Endothelial cell of coronary artery (primary cell): Measurements from ENCODE around the gene SAMD11. TPM values are rescaled to one million over a fixed set of nuclear protein-coding genes. Genes with fewer than 3 reads are reported as not detected.

Experiments used
- total RNA-seq: library from RNA; depleted of rRNA; stranded (reverse); fragments of >200 nt; gene quantifications from 2 replicates; pipeline ENCODE4 v1.2.3, GENCODE V29; 2014

SAMD11 gene, protein sequence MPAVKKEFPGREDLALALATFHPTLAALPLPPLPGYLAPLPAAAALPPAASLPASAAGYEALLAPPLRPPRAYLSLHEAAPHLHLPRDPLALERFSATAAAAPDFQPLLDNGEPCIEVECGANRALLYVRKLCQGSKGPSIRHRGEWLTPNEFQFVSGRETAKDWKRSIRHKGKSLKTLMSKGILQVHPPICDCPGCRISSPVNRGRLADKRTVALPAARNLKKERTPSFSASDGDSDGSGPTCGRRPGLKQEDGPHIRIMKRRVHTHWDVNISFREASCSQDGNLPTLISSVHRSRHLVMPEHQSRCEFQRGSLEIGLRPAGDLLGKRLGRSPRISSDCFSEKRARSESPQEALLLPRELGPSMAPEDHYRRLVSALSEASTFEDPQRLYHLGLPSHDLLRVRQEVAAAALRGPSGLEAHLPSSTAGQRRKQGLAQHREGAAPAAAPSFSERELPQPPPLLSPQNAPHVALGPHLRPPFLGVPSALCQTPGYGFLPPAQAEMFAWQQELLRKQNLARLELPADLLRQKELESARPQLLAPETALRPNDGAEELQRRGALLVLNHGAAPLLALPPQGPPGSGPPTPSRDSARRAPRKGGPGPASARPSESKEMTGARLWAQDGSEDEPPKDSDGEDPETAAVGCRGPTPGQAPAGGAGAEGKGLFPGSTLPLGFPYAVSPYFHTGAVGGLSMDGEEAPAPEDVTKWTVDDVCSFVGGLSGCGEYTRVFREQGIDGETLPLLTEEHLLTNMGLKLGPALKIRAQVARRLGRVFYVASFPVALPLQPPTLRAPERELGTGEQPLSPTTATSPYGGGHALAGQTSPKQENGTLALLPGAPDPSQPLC
- 0.66 TPM in 1 of 2 replicates, not detected in the other for total RNA-seq

DNA sequence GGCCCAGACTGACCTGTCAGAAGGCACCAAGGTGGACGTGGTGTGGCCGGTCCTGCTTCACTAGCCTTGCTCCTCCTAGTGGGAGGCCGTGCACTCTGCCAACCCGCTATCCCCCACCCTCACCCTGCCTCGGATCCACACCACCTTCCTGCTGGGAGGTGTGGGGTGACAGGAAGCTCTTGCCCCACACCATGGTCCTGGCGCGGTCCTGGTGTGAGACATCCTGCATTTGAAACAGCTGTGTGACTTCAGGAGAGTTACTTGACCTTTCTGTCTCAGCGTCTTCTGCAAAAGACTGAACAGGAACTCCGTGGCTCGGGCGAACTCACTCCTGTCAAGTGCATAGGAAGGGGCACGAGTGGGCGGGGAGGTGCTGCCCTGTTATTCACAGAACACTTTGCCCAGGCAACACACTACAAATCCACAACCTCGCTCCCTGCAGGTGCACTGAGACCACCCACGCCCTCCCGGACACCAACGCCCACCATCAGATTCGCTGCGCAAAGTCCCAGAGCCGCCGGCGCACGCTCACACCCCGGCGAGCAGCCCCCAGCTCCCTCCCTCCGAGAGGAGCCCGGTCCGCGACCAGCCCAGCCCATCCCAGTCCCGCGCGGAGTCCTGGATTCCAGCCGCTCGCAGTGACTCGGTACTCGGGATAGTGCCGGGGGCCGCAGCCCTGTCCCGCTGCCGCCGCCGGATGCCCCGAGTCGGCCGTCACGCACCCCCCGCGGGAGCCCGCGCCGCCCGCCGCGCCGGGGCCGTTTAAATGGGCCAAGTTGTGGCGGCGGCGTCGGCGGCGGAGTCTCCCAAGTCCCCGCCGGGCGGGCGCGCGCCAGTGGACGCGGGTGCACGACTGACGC is at the start of gene SAMD11:
TSS of gene SAMD11 (plus strand) at position 793 of the 860 bp plus-strand sequence. CDS start 509 bp downstream, outside the sequence.

GRCh38 chr1:958823-959730 is 35.4 kb downstream of the SAMD11 start, which contains the start of gene NOC2L:
TSS of gene NOC2L (minus strand) at chr1:959256. CDS start at chr1:959240, 16 bp downstream.

GRCh38 chr1:960363-961131 is 36.8 kb downstream of the SAMD11 start, which contains the start of gene KLHL17:
TSS of gene KLHL17 (plus strand) at chr1:960584. CDS start at chr1:960694, 110 bp downstream.

DNA sequence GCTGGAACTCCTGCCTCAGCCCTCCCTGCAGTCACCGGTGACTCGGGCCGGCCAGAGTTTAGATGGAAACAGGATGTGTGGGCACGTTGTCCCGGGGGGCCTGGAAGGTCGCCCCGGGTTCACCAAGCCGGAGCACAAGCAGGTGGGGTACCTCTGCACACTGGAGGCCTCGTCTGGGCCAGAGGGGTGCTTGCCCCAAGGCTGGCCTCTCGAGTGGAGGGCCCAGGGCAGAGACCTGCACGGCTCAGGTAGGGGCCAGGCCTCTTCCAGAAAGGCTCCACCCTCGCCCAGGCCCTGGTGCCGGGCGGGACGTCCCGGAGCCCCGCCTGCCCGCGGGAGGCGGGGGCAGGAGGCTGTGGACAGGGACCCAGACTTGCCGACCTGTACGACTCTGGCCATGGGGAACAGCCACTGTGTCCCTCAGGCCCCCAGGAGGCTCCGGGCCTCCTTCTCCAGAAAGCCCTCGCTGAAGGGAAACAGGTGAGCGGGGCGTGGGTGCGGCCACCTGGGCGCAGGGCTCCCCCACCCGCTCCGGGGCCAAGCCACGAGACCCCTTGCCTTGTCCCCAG is 42.5 kb downstream of the SAMD11 start, which contains the start of gene PLEKHN1:
TSS of gene PLEKHN1 (plus strand) at position 348 of the 569 bp plus-strand sequence. CDS start at position 398, 50 bp downstream.

GRCh38 chr1:981955-982558 is 58.3 kb downstream of the SAMD11 start, which contains the start of gene PERM1:
TSS of gene PERM1 (minus strand) at chr1:982093. CDS start at chr1:981029, 1,064 bp downstream.

Other genes starting within 250 kb of the SAMD11 start
- gene OR4F16, start 237.3 kb upstream of the SAMD11 start, total RNA-seq, result 0.19 TPM in 1 of 2 replicates, not detected in the other
- 102 and 118 TPM in 2 replicates for gene NOC2L, start 35.3 kb downstream of the SAMD11 start, total RNA-seq
- gene KLHL17, start 36.7 kb downstream of the SAMD11 start, total RNA-seq, result 4.9 and 10.8 TPM in 2 replicates
- 0.19 and 0.36 TPM in 2 replicates for gene PLEKHN1, start 42.6 kb downstream of the SAMD11 start, total RNA-seq
- gene PERM1, start 58.2 kb downstream of the SAMD11 start, total RNA-seq, result 0.09 TPM in 1 of 2 replicates, not detected in the other
- gene HES4, start 76.2 kb downstream of the SAMD11 start, total RNA-seq, result 17.0 and 31.4 TPM in 2 replicates
- gene ISG15, start 89.6 kb downstream of the SAMD11 start, total RNA-seq, result 135 and 185 TPM in 2 replicates
- gene AGRN, start 96.2 kb downstream of the SAMD11 start, total RNA-seq, result 79.1 and 125 TPM in 2 replicates
- gene RNF223, start 150.4 kb downstream of the SAMD11 start, total RNA-seq, result not detected in 2 replicates
- gene C1orf159, start 192.2 kb downstream of the SAMD11 start, total RNA-seq, result 4.3 and 5.5 TPM in 2 replicates
- not detected in 2 replicates for gene TTLL10, start 250.0 kb downstream of the SAMD11 start, total RNA-seq